HG03457 (cell line): ENCODE results near the gene QSOX1.
"Not testable (repeated sequence)": the region's sequence is repeated elsewhere in the genome, so short reads cannot be mapped to it uniquely, and the experiment has no call there.

Source experiments
- ATAC-seq: cut with Tn5 transposase; IDR thresholded peaks from one replicate; pipeline ENCODE4 v1.9.1; 2021; ENCODE audit warnings: moderate number of reproducible peaks; ENCODE audit not compliant: unreplicated experiment

QSOX1 gene

GRCh38 chr1:180154325-180155181, at the start of gene QSOX1:
Gene QSOX1 (plus strand): TSS chr1:180154869. CDS start chr1:180154908, 39 bp downstream.
- ATAC-seq: peak; percentile 81

DNA sequence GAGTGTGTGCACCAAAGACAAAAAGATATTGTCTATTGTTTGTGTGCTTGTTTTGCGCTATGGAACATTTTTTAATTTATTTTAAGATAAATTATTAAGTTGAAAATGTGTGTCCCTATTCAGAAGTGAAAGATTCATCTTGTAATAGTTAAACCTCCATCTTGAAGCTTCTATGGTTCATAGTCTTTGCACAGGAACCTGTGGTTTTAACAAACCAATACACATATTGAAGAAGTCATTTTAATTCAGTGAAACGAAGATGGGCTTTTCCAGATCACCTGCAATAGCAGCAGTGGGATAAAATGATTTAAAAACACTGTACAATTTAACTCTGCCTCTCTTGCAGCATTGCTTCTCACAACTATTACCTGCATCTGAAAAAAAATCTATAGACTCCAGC, 42.6 kb upstream of the QSOX1 start:
- ATAC-seq: no peak

DNA sequence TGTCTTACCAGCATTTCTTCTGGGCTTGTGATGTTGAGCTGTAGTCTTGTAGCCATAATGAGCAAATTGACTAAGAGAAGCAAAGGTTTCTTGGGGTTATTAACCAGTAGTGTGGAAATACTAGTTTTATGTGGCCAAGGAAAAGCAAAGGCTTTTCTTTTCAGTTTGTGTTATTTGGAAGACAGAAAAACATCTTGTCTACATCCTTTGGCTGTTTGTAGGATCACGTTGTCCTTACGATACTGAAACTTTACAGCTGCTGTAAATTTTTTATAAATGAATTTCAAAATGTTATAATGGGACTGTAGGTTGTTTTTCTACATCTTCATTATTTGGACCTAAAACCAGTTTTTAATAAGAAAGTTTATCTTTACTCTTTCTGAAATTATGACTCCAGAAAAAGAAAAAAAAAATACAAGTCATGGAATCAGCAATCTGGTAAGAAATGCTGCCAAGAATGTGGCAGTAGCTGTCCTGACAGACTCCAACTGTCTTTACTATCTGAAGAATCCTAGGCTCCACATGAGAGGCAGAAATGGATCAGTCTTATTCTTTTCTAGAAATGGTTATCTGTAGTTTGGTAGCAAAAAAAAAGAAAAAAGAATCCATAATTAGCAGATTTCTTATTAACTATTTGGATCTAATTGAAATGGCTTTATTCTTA, 41.6 kb upstream of the QSOX1 start:
- ATAC-seq: no peak

DNA sequence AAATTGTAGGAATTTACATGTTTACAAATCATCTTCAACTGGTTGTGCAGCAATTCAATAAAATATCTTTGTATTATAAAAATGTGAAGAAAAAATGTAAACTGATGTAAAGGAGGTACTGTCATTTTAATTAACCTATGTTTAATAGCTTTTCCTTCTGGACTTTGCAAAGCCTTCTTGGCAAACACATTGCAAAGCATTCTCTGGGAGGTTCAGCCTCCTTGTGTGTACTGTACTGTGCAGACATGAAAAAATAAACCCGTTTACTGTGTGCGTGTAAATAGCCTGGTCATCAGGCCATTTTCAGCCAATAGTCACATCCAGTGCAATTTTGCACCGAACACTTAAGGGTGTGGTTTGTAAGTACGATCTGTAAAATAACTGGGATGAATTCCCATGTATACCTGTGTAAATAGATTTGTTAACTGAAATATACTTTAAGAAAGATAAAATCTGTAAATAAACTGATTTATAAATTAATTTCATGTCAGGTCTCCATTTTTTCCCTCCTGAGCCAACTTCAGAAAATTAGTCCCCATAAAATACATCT, 40.2 kb upstream of the QSOX1 start:
- no peak for ATAC-seq

DNA sequence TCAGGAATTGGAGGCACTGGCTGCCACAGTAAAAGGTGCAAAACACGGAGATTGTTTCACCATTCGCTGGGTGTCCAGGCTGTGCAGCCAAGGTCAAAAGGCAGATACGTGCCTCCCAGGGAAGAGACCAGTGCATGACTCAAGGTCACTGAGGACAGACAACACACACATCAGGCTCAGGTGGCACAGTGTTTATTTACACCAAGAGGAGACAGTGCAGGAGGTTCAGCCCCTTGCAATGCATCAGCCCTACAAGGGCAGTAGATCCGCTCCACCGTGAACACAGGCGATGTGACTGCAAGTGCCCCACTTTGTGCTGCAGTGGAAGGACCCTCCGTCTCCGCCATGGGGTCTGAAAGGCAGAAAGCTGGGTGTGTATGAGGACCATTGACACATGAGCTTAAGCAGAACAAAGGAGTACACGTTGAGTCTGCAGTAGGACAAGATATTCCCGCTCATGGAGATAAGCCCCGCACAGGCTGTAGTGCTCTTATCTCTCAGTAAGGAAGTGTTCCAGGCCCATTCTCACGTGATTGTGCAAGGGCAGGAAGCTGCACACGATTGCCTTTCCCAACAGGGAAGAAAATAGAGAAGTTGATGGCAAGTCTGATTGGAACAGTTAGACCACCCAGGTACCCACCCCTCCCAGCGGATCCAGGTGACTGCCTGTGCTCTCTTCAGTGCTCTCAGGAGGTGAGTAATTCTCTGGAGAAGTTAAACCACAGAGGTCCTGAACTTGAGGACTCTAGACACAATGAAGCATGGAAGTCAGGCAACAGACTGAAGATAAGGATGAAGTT, 37.5 kb upstream of the QSOX1 start:
- ATAC-seq: no peak

- ATAC-seq: no peak
Measured at GRCh38 chr1:180117764-180118116, 36.9 kb upstream of the QSOX1 start.

- ATAC-seq: no peak
Measured at GRCh38 chr1:180119837-180120236, 34.8 kb upstream of the QSOX1 start.

DNA sequence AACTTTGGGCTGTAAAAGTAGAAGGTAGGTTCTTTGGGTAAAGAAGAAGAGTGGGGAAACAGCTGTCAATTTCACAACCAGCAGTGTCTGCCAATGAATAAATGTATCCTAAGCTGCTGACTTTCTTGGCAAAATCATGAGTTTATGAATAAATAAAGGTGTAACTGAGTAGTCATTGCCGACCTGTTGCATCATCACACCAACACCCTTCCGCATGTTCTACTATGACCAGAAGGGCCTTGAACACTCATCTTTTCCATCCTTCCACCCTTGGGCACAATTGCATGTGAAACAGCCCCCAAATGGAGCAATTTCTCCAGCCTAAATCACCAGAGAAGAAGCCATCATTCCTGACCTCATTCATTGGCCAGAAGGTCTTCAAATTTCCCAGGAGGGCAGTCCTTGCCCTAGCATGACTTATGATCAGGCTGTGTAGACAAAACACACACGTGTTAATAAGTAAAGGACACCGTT, 31.2 kb upstream of the QSOX1 start:
- ATAC-seq: no peak

- no peak for ATAC-seq
Measured at GRCh38 chr1:180130651-180131050, 24.0 kb upstream of the QSOX1 start.

DNA sequence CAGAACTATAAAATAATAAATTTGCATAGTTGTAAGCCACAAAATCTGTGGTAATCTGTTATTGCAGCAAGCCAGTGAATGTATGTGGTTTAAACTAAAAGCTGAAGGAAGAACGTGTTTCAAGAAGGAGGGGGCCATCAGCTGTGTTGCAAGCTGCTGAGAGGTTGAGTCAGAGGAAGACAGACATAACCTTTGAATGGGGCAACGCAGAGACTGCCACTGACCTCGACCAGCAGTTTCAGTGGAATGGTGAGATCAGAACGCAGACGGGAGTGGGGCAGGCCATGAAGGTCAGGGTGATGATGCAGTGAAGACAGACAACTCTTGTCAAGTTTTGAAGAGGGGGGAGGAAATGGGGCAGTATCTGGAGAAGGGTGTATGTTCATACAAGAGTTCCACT, 23.2 kb upstream of the QSOX1 start:
- no peak for ATAC-seq

GRCh38 chr1:180133193-180133592, 21.5 kb upstream of the QSOX1 start:
- ATAC-seq: no peak

DNA sequence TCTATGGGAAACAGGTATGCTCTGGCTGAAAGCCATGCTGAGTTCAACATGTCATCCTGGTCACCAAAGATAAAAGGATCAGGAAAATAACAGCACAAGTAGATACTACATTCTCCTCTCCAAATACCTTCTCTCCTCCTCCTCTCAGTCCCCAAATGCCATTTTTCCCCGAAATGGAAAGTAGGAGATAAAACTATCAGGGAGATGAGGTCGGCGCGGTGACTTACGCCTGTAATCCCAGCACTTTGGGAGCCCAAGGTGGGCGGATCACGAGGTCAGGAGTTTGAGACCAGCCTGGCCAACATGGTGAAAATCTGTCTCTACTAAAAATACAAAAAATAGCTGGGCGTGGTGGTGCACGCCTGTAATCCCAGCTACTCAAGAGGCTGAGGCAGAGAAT, 21.0 kb upstream of the QSOX1 start:
- ATAC-seq: not testable (repeated sequence)

GRCh38 chr1:180135535-180135934, 19.1 kb upstream of the QSOX1 start:
- ATAC-seq: no peak

GRCh38 chr1:180136331-180136967, 18.2 kb upstream of the QSOX1 start:
- no peak for ATAC-seq

DNA sequence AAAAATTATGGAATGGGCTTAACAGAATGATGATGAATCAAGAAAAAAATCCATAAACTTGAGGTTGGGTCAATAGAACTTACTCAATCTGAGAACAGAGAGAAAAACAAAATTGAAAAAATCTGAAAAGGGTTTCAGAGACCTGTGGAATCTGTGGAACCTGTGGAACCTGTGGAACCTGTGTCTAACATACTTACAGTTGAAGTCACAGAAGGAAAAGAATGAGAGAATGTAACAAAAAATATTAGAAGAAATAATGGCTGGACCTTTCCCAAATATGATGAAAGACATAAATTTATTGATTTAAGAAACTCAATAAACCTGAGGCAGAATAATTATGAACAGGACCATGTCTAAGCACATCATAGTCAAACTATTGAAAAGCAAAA, 17.7 kb upstream of the QSOX1 start:
- ATAC-seq: no peak

DNA sequence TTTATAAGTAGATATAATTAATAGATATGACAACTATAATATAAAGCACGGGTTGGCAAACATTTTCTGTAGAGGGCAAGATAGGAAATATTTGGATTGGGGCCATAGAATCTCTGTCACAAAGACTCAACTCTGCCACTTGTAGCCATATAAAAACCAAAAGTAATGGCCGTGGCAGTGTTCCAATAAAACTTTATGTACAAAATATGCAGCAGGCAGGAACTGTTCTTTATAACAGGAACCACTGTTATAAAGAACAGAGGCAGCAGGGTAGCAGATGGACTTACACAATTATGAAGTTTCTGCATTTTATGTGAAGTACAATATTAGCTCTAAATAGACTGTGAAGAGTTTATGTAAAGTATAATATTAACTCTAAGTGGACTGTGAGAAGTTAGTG, 16.9 kb upstream of the QSOX1 start:
- no peak for ATAC-seq

GRCh38 chr1:180141381-180141934, 13.2 kb upstream of the QSOX1 start:
- ATAC-seq: no peak

- no peak for ATAC-seq
Measured at GRCh38 chr1:180143359-180143758, 11.3 kb upstream of the QSOX1 start.

- ATAC-seq: no peak
Measured at GRCh38 chr1:180144659-180145357, 9.9 kb upstream of the QSOX1 start.

DNA sequence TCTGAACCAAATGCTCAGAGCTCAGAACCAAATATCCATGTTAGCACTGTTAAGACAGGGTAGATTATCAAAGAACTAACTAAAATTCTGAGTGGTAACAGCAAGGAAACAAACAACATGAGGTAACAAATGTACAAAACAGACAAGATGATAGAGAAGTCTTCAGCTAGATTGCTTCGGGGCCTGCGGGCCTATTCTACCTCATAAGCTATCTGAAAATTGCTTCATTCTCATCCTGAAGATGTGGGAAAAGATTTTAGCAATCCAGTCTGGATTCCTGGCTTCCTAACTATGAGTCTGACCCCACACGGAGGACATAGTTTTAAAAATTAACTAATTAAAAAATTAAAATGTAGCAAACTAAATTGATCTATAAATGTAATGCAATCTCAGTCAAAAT, 9.2 kb upstream of the QSOX1 start:
- no peak for ATAC-seq
